ENCODE results near the gene HABP4. TPM values are rescaled to one million over a fixed set of nuclear protein-coding genes. Genes with fewer than 3 reads are reported as not detected.

The HABP4 gene
- polyA plus RNA-seq, 12 donors: 8.7 to 13.3 (median 12.0) TPM; not detected in 1

GRCh38 chr9:96467784-96468183 is 17.8 kb downstream of the HABP4 start:
- DNase-seq: no peak

- no peak for DNase-seq
Observed at GRCh38 chr9:96476013-96476412, 26.0 kb downstream of the HABP4 start.

- DNase-seq: no peak
Observed at GRCh38 chr9:96476591-96476990, 26.6 kb downstream of the HABP4 start.

GRCh38 chr9:96478829-96479371 is 28.9 kb downstream of the HABP4 start:
- DNase-seq: no peak

- DNase-seq: no peak
Observed at GRCh38 chr9:96480736-96481135, 30.8 kb downstream of the HABP4 start.

- DNase-seq: no peak
Observed at GRCh38 chr9:96482476-96482875, 32.5 kb downstream of the HABP4 start.

GRCh38 chr9:96483197-96483596 is 33.2 kb downstream of the HABP4 start:
- DNase-seq: no peak

- DNase-seq: no peak
Observed at GRCh38 chr9:96483733-96484390, 33.9 kb downstream of the HABP4 start.

GRCh38 chr9:96484521-96484931 is 34.6 kb downstream of the HABP4 start:
- no peak for DNase-seq

- DNase-seq: no peak
Observed at GRCh38 chr9:96485280-96485679, 35.3 kb downstream of the HABP4 start.

- no peak for DNase-seq
Observed at GRCh38 chr9:96486386-96487028, 36.5 kb downstream of the HABP4 start.

GRCh38 chr9:96487029-96487396 is 37.0 kb downstream of the HABP4 start:
- DNase-seq: no peak

- no peak for DNase-seq
Observed at GRCh38 chr9:96487949-96488348, 38.0 kb downstream of the HABP4 start.

- no peak for DNase-seq
Observed at GRCh38 chr9:96489482-96489979, 39.6 kb downstream of the HABP4 start.

GRCh38 chr9:96490534-96491078 is 40.6 kb downstream of the HABP4 start:
- DNase-seq: no peak

- no peak for DNase-seq
Observed at GRCh38 chr9:96491079-96491879, 41.3 kb downstream of the HABP4 start.

- DNase-seq: no peak
Observed at GRCh38 chr9:96491880-96492525, 42.0 kb downstream of the HABP4 start.

GRCh38 chr9:96492993-96493531 is 43.1 kb downstream of the HABP4 start:
- no peak for DNase-seq

GRCh38 chr9:96493757-96494156 is 43.8 kb downstream of the HABP4 start:
- no peak for DNase-seq

GRCh38 chr9:96494215-96494800 is 44.3 kb downstream of the HABP4 start:
- DNase-seq: no peak

GRCh38 chr9:96495341-96495740 is 45.4 kb downstream of the HABP4 start:
- no peak for DNase-seq
